ACC112 (cell line): ENCODE results near the gene ARMH3.

Source experiments
- H2AFZ ChIP-seq: fragments of 200-600 bp; sonication (generic); one replicate; pipeline ENCODE4 v1.6.0; 2017; ENCODE audit warnings: antibody characterized with exemption, low read length; ENCODE audit not compliant: unreplicated experiment
- H3K27ac ChIP-seq: fragments of 200-600 bp; sonication (generic); 2 replicates; pipeline ENCODE4 v1.5.1; 2014; ENCODE audit warnings: low read depth, mild to moderate bottlenecking, antibody characterized with exemption, low read length, moderate library complexity
- H3K27me3 ChIP-seq: fragments of 200-600 bp; sonication (generic); 2 replicates; pipeline ENCODE4 v1.6.1; 2014; ENCODE audit warnings: mild to moderate bottlenecking, antibody characterized with exemption, low read length, moderate library complexity, mixed read lengths; ENCODE audit not compliant: insufficient read depth
- H3K36me3 ChIP-seq: fragments of 200-600 bp; sonication (generic); 2 replicates; pipeline ENCODE4 v1.6.1; 2016; ENCODE audit warnings: mild to moderate bottlenecking, antibody characterized with exemption, low read length, moderate library complexity, mixed read lengths; ENCODE audit not compliant: insufficient read depth
- H3K4me1 ChIP-seq: fragments of 200-600 bp; sonication (generic); one replicate; pipeline ENCODE4 v1.6.1; 2016; ENCODE audit warnings: low read length, mixed read lengths; ENCODE audit not compliant: insufficient read depth, unreplicated experiment, control insufficient read depth
- H3K4me3 ChIP-seq: fragments of 200-600 bp; sonication (generic); 2 replicates; pipeline ENCODE4 v1.5.1; 2014; ENCODE audit warnings: mild to moderate bottlenecking, low read depth, low read length
- H3K79me2 ChIP-seq: fragments of 200-600 bp; sonication (generic); one replicate; pipeline ENCODE4 v1.6.0; 2016; ENCODE audit warnings: low read length; ENCODE audit not compliant: control insufficient read depth, unreplicated experiment, insufficient read depth

The ARMH3 gene

DNA sequence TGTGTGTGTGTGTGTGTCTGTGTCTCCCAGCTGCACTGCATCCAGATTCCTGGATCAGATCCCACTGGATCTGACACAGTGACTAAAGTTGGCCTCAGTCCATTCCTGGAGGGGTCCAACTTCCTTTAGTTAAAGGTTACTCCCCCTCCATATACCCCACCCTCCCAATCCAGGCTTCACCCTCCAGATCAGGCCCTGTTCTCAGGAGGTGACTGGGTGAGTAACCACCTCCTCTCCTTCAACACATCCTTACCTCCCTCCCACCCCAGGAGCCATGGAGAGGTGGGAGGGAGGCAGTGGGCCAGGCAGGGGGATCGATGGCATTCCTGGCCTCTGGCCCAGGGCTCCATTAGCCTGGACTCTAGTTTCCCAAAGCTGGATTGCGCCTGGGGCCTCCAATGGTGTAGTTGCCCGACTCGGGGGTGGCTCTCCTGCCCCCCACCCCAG, 223.6 kb downstream of the ARMH3 start:
- Histone ChIP-seq H3K4me3 (no peak overlapping the region), H3K27ac (no peak overlapping the region), H3K36me3 (no peaks in the 10 kb centered on the region; the same call in 1 of the 2 replicates), H3K4me1 (peaks cover 5% of the 10 kb centered on the region), H3K27me3 (no peaks in the 10 kb centered on the region), H2AFZ (no peak overlapping the region), H3K79me2 (no peaks in the 10 kb centered on the region)

DNA sequence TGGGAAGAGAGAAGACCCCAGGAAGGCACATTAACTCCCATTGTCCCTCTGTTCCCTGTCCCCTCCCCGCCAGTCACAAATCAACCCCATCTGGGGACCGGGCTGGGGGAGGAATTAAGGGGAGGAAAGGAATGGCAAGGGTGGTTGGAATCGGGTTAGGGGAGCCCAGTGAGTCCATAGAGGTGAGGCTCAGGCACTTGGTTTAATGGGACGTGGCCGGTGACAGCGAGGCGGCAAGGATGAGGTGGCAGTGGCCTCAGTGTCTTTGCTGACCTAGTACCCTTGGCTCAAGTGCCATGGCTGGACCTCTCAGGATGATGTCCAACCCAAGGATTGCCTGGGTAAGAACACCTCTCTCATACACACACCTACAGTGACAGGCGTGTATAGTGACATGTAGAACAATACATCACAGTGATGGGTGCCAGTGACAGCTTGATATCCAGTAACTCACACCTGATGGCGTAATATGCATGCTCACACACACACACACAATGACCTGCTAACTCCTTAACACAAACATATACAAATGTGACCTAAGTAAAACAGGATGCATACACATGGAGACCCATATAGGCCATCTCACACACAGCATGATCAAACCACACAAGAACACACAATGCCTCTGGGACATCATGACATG, 224.7 kb downstream of the ARMH3 start:
- Histone ChIP-seq H3K27ac (peak overlapping the region; percentile 10; the same call in 1 of the 2 replicates), H3K4me1 (peaks cover 5% of the 10 kb centered on the region), H2AFZ (no peak overlapping the region), H3K27me3 (no peaks in the 10 kb centered on the region), H3K79me2 (no peaks in the 10 kb centered on the region), H3K36me3 (no peaks in the 10 kb centered on the region; the same call in 1 of the 2 replicates), H3K4me3 (peak overlapping the region; percentile 70)

DNA sequence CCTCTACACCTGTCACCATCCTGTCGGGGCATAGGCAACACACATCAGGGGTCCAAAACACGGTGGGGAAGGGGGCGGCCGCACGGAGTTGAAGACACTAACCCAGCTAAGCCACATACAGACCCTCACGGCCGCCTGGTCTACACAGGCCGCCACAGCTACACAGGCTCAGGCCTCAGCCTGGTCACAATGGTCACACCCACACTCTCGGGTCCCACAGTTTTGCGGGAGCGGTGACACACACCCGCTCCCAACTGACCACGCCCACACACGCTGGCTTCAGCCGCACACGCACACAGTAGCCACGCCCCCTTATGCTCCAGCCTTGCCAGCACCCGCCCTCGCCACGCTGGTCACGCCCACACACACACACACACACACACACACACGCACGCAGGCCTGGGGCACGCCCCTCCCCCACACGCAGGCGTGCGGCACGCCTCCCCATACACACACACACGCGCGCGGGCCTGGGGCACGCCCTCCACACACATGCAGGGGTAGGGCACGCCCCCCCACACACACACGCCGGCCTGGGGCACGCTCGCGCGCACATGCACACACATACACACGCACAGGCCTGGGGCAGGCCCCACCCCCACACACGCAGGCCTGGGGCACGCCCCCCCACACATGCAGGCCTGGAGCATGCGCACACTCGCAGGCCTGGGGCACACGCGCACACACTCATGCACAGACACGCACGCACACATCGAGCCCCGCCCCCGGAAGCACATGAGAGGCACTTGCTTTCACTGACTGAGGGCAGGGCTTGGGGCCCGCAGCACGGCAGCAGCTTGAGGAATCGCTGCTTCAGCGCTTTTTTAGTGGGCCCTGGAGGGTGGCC, 225.4 kb downstream of the ARMH3 start:
- H3K4me3 ChIP-seq, result peak overlapping the region; percentile 70
- H3K27me3 ChIP-seq, result no peaks in the 10 kb centered on the region
- no peaks in the 10 kb centered on the region; the same call in 1 of the 2 replicates for H3K36me3 ChIP-seq
- peak overlapping the region; percentile 26; the same call in 1 of the 2 replicates for H3K27ac ChIP-seq
- peaks cover 5% of the 10 kb centered on the region for H3K4me1 ChIP-seq
- H3K79me2 ChIP-seq, result no peaks in the 10 kb centered on the region
- H2AFZ ChIP-seq, result no peak overlapping the region

DNA sequence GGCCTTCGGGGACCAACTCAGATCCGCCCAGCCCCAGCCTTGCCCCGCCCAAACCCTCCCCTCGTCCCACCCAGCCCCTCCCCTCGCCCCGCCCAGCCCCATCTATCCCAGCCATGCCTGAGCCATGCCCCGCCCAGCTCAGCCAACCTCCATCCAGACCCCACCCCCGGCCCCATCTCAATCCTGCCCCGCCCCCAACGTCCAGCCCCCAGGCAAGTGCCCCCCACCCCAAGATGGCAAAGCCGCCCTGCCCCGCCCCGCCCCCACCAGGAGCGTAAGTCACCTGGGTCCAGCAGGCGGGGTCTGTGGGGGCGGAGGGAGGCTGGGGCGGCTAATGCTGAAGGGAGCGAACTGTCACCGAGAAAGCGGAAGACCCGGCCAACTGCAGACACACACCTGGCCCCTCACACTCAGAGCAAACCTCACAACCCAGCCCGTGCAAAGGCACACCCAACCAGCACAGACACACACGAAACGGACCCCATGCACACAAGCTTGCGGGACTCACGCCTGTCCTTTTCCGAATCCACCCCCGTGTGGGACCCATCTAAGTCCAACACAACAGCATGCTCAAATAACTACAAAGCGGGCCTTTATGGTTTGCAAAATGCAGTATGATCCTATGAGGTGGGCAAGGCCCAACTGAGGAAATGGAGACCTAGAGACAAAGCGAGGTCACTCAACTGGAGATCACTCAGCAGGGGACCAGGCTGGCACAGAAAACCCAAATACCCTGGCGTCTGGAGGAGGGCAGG, 226.2 kb downstream of the ARMH3 start:
- H2AFZ ChIP-seq, result no peak overlapping the region
- H3K36me3 ChIP-seq, result no peaks in the 10 kb centered on the region; the same call in 1 of the 2 replicates
- peaks cover 5% of the 10 kb centered on the region for H3K4me1 ChIP-seq
- peak overlapping the region; percentile 26; the same call in 1 of the 2 replicates for H3K27ac ChIP-seq
- H3K4me3 ChIP-seq, result peak overlapping the region; percentile 70
- no peaks in the 10 kb centered on the region for H3K79me2 ChIP-seq
- H3K27me3 ChIP-seq, result no peaks in the 10 kb centered on the region

DNA sequence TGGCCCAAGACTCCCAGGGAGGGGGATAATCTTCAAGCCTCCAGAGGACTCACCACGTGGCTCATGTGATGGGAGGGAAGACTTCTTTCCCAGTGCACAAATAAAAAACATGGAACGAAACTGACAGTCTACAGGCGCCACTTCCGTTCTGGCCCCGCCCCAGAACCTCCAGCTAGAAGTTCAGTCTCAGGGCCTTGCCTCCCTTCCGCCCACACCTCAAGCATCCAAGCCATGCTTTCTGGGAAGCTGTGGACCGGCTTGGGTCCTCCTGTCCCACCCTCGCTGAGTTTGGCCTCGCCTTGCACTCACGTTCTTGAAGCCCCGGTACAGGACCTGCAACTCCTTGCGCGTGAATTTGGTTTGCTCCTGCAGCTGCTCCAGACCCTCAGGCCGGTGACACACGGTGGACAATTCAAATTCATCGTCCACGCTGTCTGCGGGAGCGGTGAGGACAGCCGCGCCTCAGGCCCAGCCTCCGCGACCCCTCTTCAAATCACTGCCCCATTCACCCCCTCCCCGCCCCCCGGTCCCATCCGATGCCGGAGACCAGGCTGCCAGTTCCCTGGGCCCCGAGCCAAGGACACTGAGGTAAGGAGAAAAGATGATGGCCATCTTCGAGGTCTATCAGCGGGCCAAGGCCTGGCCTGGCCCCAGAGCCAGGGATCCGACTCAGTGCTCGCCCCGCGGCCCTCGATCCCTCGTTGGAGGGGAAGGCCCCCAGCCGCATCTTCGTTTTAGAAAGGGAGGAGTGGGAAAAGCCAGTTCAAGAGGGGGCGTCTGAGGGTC, 227.0 kb downstream of the ARMH3 start:
- Histone ChIP-seq H3K4me3 (peak overlapping the region; percentile 40; the same call in 1 of the 2 replicates), H3K36me3 (no peaks in the 10 kb centered on the region; the same call in 1 of the 2 replicates), H3K27me3 (no peaks in the 10 kb centered on the region), H3K27ac (no peak overlapping the region), H2AFZ (no peak overlapping the region), H3K4me1 (peaks cover 5% of the 10 kb centered on the region), H3K79me2 (no peaks in the 10 kb centered on the region)

DNA sequence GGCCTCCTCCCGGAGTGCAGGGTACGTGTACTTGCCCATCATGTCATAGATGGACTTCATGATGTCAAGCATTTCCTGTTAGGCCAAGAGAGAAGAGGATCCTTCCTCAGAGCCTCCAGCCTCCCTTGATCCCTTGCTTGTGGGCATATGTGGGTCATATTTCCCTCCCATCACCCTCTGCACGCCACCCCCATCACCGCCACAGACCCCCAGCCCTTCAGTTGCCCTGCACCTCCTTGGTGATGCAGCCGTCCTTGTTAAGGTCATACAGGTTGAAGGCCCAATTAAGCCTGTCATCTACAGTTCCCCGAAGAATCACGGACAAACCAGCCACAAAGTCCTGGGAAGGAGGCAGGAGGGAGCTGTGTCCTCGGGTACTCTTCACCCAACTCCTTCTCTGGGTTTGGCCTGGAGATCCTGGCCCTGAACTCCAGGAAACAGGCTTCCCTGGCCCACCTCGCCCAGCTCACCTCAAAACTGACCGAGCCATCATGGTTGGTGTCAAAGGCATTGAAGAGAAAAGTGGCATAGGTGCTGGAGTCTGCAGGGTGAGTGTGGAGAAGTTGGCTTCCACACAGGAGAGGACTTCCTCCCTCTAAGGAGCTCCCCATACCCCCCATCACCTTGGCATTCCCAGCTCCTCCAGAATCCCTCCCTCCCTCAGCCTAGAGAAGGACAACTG, 227.9 kb downstream of the ARMH3 start:
- H2AFZ ChIP-seq, result no peak overlapping the region
- H3K36me3 ChIP-seq, result no peaks in the 10 kb centered on the region; the same call in 1 of the 2 replicates
- peaks cover 5% of the 10 kb centered on the region for H3K4me1 ChIP-seq
- no peak overlapping the region for H3K4me3 ChIP-seq
- H3K27ac ChIP-seq, result no peak overlapping the region
- no peaks in the 10 kb centered on the region for H3K79me2 ChIP-seq
- no peaks in the 10 kb centered on the region for H3K27me3 ChIP-seq

DNA sequence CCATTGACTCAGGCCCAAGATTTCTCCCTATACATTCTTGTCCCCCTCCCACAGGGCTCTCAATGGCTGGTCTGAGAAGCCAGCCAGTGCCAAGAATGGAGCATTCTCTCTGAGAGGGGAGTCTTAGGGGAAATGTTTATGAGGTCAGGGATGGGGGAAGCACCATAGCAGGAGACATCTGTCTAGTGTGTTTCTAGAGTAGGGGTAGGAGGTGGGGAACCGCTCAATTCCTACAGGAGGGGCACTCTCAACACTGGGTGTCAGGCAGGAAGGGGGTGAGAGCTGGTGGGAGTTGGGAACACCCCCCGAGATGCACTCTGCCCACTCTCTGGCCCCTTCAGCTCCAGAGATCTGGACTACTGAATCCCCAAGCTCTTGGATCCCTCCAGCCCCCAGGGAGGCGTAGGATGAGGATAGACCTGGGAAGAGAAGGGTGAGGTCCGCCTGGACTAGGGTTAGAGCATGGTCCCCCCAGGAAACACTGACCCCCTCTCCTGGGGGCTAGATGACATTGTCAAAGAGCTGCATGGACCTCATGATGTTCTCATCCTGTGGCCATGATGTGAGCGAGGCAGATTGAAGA, 229.0 kb downstream of the ARMH3 start:
- Histone ChIP-seq H3K36me3 (no peaks in the 10 kb centered on the region; the same call in 1 of the 2 replicates), H3K79me2 (no peaks in the 10 kb centered on the region), H3K4me3 (no peak overlapping the region), H3K27ac (no peak overlapping the region), H2AFZ (no peak overlapping the region), H3K27me3 (no peaks in the 10 kb centered on the region), H3K4me1 (peaks cover 5% of the 10 kb centered on the region)

DNA sequence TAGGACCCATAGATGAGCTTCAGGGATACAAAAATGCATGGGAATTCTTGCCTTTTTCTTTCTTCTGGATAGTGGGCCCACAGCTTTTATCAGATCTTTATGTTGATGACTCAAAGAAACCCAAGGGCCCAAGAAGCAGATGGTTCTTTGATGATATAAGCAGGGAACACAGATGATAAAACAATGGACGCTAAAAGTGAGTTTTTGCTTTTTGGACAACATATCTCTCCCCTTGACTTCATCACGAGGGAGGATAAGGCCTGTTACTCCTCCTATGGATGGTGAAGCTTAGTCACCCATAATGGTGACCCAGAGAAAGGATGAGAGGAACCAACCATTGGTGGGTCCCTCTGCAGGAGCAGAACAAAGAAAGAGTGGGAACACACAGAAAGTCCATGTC, 231.2 kb downstream of the ARMH3 start:
- no peak overlapping the region for H3K4me3 ChIP-seq
- H2AFZ ChIP-seq, result no peak overlapping the region
- no peak overlapping the region for H3K27ac ChIP-seq
- peaks cover under 1% of the 10 kb centered on the region for H3K79me2 ChIP-seq
- H3K27me3 ChIP-seq, result no peaks in the 10 kb centered on the region
- no peaks in the 10 kb centered on the region for H3K4me1 ChIP-seq
- H3K36me3 ChIP-seq, result no peaks in the 10 kb centered on the region; the same call in 1 of the 2 replicates

DNA sequence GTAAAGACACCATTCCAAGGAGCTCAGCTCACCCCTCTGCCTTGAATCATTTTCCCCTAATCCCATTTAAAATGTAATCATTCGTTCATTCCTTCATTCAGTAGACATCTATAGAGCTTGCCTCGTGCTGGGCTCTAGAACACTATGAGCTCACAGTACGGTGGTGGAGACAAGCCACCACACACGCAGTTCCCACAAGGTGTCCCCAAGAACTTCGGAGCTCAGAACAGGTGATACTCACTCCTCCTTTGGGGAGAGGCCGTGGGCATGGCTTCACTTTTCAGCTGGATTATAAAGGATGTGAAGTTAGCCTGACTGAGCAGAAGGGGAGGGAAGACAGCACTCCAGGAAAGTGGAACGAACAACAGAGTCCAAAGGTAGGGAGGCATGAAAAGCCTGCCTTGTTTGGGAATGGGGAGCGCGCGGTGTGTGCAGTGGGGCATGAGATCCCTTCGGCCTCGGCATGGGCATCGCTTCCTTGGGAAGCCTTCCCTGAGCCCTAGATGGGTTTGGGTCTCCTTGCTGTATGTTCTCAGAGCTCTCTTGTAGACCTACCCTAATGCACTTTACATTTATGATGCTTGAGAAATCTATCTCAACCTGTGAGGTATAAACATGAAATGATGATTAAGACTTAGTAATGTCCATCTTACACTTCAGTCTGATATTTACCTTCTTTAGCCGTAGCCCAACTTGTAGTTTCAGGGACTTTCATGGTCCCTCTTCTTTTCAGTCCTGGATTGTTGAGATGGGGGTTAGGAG, 236.9 kb downstream of the ARMH3 start:
- H2AFZ ChIP-seq, result peak overlapping the region; percentile 82
- H3K79me2 ChIP-seq, result peaks cover 52% of the 10 kb centered on the region
- peak overlapping the region; percentile 63 for H3K27ac ChIP-seq
- no peaks in the 10 kb centered on the region for H3K27me3 ChIP-seq
- peaks cover 5% of the 10 kb centered on the region for H3K4me1 ChIP-seq
- peak overlapping the region; percentile 84 for H3K4me3 ChIP-seq
- H3K36me3 ChIP-seq, result peaks cover 4% of the 10 kb centered on the region; the same call in 1 of the 2 replicates
